Measurements from ENCODE around the gene PAM.

The PAM gene

GRCh38 chr5:102788788-102789187, 33.7 kb downstream of the PAM start:
- Histone ChIP-seq H3K36me3 (ENCODE audit: control insufficient read depth, insufficient read depth, low read length) (no peaks in the 10 kb centered on the region), H3K27me3 (replicated peaks; ENCODE audit: control insufficient read depth, insufficient read depth, low read length) (no peaks in the 10 kb centered on the region), H3K4me3 (replicated peaks; ENCODE audit: low read depth, low read length) (no peak overlapping the region)
- no peak for TF ChIP-seq CTCF (IDR thresholded peaks at IDR 0.05; ENCODE audit: insufficient read depth, low read length, poor library complexity, severe bottlenecking)
- no peak for DNase-seq (ENCODE audit: extremely low read depth, insufficient read length)

- TF ChIP-seq CTCF (IDR thresholded peaks at IDR 0.05; ENCODE audit: insufficient read depth, low read length, poor library complexity, severe bottlenecking): no peak
- no peak for DNase-seq (ENCODE audit: extremely low read depth, insufficient read length)
- Histone ChIP-seq H3K27me3 (replicated peaks; ENCODE audit: control insufficient read depth, insufficient read depth, low read length) (no peaks in the 10 kb centered on the region), H3K4me3 (replicated peaks; ENCODE audit: low read depth, low read length) (no peak overlapping the region), H3K36me3 (ENCODE audit: control insufficient read depth, insufficient read depth, low read length) (no peaks in the 10 kb centered on the region)
Observed at GRCh38 chr5:102789469-102789868, 34.4 kb downstream of the PAM start.

- no peak overlapping the region for H3K4me3 ChIP-seq (replicated peaks; ENCODE audit: low read depth, low read length)
- DNase-seq (ENCODE audit: extremely low read depth, insufficient read length): no peak
- no peaks in the 10 kb centered on the region for H3K27me3 ChIP-seq (replicated peaks; ENCODE audit: control insufficient read depth, insufficient read depth, low read length)
- no peaks in the 10 kb centered on the region for H3K36me3 ChIP-seq (ENCODE audit: control insufficient read depth, insufficient read depth, low read length)
- TF ChIP-seq CTCF (IDR thresholded peaks at IDR 0.05; ENCODE audit: insufficient read depth, low read length, poor library complexity, severe bottlenecking): no peak
Observed at GRCh38 chr5:102790748-102791147, 35.6 kb downstream of the PAM start.

GRCh38 chr5:102792705-102793104, 37.6 kb downstream of the PAM start:
- no peak overlapping the region for H3K4me3 ChIP-seq (replicated peaks; ENCODE audit: low read depth, low read length)
- DNase-seq (ENCODE audit: extremely low read depth, insufficient read length): no peak
- H3K27me3 ChIP-seq (replicated peaks; ENCODE audit: control insufficient read depth, insufficient read depth, low read length): no peaks in the 10 kb centered on the region
- no peaks in the 10 kb centered on the region for H3K36me3 ChIP-seq (ENCODE audit: control insufficient read depth, insufficient read depth, low read length)
- TF ChIP-seq CTCF (IDR thresholded peaks at IDR 0.05; ENCODE audit: insufficient read depth, low read length, poor library complexity, severe bottlenecking): peak; percentile 41

- Histone ChIP-seq H3K4me3 (replicated peaks; ENCODE audit: low read depth, low read length) (no peak overlapping the region), H3K36me3 (ENCODE audit: control insufficient read depth, insufficient read depth, low read length) (no peaks in the 10 kb centered on the region), H3K27me3 (replicated peaks; ENCODE audit: control insufficient read depth, insufficient read depth, low read length) (no peaks in the 10 kb centered on the region)
- TF ChIP-seq CTCF (IDR thresholded peaks at IDR 0.05; ENCODE audit: insufficient read depth, low read length, poor library complexity, severe bottlenecking): no peak
- DNase-seq (ENCODE audit: extremely low read depth, insufficient read length): no peak
Observed at GRCh38 chr5:102794047-102794446, 38.9 kb downstream of the PAM start.

GRCh38 chr5:102794677-102795331, 39.7 kb downstream of the PAM start:
- DNase-seq (ENCODE audit: extremely low read depth, insufficient read length): no peak
- TF ChIP-seq CTCF (IDR thresholded peaks at IDR 0.05; ENCODE audit: insufficient read depth, low read length, poor library complexity, severe bottlenecking): no peak
- H3K36me3 ChIP-seq (ENCODE audit: control insufficient read depth, insufficient read depth, low read length): no peaks in the 10 kb centered on the region
- H3K4me3 ChIP-seq (replicated peaks; ENCODE audit: low read depth, low read length): no peak overlapping the region
- H3K27me3 ChIP-seq (replicated peaks; ENCODE audit: control insufficient read depth, insufficient read depth, low read length): no peaks in the 10 kb centered on the region
